Activated T-cell treated with anti-CD3 and anti-CD28 coated beads, Interleukin-2, amount 50 U/mL, for 72 hours (primary cell): ENCODE measurements around the gene KDM4C. TPM values are rescaled to one million over a fixed set of nuclear protein-coding genes. Genes with fewer than 3 reads are reported as not detected.
"Not testable (repeated sequence)": the region's sequence is repeated elsewhere in the genome, so short reads cannot be mapped to it uniquely, and the experiment has no call there.

Experiments used
- ATAC-seq, 2 donors: fragments of 150-1000 bp; cut with Tn5 transposase; replicated peaks in 1 of 2; 2 replicates each; pipeline ENCODE4 v1.10.0; 2021; ENCODE audit warnings: moderate library complexity in 2 of 2, mild to moderate bottlenecking in 1 of 2
- DNase-seq, 2 donors: peaks; one replicate each; pipeline ENCODE4 v3.0.0; 2021 to 2022; ENCODE audit warnings: mixed read lengths in 1 of 2
- H3K27ac Mint-ChIP-seq: one replicate; pipeline ENCODE4 v1.8.0; 2022; ENCODE audit warnings: mild to moderate bottlenecking, moderate library complexity, mixed read lengths
- H3K27me3 Mint-ChIP-seq: one replicate; pipeline ENCODE4 v1.8.0; 2022; ENCODE audit warnings: low read depth, mixed read lengths
- H3K36me3 Mint-ChIP-seq, 2 donors: one replicate each; pipeline ENCODE4 v1.8.0; 2022; ENCODE audit warnings: mixed read lengths in 2 of 2, mild to moderate bottlenecking in 1 of 2; ENCODE audit not compliant: insufficient read depth in 2 of 2
- H3K4me1 Mint-ChIP-seq: one replicate; pipeline ENCODE4 v1.8.0; 2022; ENCODE audit warnings: low read depth, mixed read lengths
- H3K4me3 Mint-ChIP-seq, 2 donors: one replicate each; pipeline ENCODE4 v1.8.0; 2022; ENCODE audit warnings: mild to moderate bottlenecking in 2 of 2, mixed read lengths in 2 of 2, moderate library complexity in 2 of 2
- H3K9me3 Mint-ChIP-seq, 2 donors: one replicate each; pipeline ENCODE4 v1.8.0; 2022; ENCODE audit warnings: mixed read lengths in 2 of 2
- total RNA-seq, 2 donors: library from RNA; stranded (reverse); gene quantifications; one replicate each; pipeline ENCODE4 v1.2.3, GENCODE V29; 2022

KDM4C gene
- 10 to 100 TPM; 42.9 to 46.7 TPM for total RNA-seq

DNA sequence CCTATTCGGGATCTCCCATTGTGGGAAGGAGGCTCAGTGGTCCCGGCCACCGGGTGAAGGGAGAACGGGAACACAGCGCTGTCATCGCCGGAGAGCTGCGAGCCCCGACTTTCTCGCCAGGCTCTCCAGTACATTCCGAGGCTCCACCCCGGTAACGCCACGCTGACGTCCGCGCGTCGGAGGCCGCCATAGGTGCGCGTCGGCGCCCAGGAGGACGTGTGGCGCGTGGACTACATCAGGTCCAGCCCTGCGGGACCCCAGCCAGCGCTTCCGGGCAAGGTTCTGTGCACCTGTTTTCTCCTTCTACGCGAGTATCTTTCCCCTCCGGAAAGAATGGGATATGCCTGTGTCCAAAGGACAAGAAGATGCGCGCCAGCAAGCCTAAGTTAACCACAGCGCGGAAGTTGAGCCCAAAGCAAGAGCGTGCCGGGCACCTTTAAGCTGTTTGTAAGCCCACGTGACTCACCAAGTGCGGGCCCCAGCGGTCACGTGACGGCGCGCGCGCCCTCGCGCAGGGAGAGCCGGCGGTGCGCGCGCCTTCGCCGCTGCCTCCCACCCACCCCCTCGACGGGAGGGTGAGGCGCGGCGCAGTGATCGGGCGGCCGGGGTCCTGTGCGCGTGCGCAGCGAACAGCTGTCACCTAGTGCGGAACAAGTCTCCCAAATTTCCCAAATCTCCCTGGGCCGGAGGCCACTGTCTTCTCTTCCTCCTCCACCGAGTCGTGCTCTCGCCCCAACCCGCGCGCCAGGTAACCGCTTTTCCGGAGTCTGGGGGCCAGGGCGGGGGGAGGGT lies at the start of gene KDM4C:
TSS of gene KDM4C (plus strand) at position 518 of the 792 bp plus-strand sequence. CDS start 35,016 bp downstream, outside the sequence.
- H3K27ac Mint-ChIP-seq, result peak within 1 kb of the TSS; percentile 98
- peaks cover 0 to 4% of the 10 kb centered on the region in 2 donors for H3K36me3 Mint-ChIP-seq
- H3K4me3 Mint-ChIP-seq, result peak within 1 kb of the TSS; percentile 99
- H3K27me3 Mint-ChIP-seq, result no peaks in the 10 kb centered on the region
- peaks cover 38% of the 10 kb centered on the region for H3K4me1 Mint-ChIP-seq
- peak; percentile 94 to 95 for DNase-seq
- H3K9me3 Mint-ChIP-seq, result no peaks in the 10 kb centered on the region
- peak; percentile 89 for ATAC-seq

DNA sequence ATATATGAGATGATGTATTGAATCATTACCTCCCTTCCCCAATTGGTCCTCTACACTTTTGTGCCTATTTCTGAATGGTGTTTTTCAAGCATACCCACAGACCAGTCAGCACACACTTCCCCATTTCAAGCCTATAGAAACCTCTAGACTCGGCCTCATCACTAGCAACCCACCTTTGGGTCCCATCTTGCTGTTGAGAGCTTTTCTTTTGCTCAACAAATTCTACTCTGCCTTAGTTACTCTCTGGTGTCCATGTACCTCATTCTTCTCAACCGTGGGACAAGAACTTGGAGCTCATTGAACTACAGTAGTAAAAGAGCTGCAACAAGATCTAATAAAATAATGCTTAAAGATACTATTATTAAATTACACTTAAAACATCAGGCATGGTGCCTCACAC lies 49.0 kb upstream of the KDM4C start:
- ATAC-seq (no peak), DNase-seq (no peak)
- Mint-ChIP-seq H3K4me1 (peaks cover 8% of the 10 kb centered on the region), H3K27me3 (no peaks in the 10 kb centered on the region), H3K27ac (no peak overlapping the region), H3K4me3 (no peak overlapping the region), H3K9me3 (peaks cover 2 to 3% of the 10 kb centered on the region in 2 donors), H3K36me3 (peaks cover 1 to 3% of the 10 kb centered on the region in 2 donors)

DNA sequence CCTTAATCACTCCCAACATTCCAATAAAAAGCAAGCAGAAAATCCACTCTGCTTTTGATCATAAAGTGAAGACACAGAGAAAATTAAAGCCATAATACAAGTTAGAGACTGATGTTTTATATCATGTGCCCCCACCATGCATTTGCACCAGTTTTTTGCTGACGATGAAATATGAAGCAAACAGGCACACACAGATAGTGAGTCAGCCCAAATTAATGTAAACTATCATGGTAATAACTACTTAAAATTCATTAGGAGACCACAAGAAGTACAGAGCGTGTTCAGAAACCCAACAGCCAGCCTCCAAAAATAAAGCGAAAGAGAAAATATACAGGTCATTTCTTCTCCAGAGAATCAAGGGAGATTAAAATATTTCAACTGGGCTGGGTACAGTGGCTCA lies 46.4 kb upstream of the KDM4C start:
- Mint-ChIP-seq H3K36me3 (peaks cover 1 to 5% of the 10 kb centered on the region in 2 donors), H3K4me1 (no peaks in the 10 kb centered on the region), H3K27me3 (no peaks in the 10 kb centered on the region)

DNA sequence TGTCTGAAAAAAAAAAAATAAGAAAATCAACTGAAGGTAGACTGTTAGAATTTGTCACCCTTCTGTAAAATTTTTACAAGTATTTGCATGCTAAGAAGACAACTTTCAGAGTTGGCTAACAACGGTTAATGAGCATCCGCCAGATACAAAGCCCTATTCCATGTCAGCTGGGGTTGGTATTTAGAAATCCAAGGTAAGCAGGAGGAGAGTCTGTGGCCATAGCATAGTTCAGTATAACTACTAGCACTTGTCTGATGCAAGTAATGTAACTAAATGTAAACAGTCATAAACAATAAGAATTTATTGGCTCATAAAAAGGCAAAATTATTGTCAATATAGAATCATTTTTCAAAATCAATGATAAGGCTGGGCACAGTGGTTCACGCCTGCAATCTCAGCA lies 45.7 kb upstream of the KDM4C start:
- Mint-ChIP-seq H3K4me1 (no peaks in the 10 kb centered on the region), H3K9me3 (peaks cover 2 to 3% of the 10 kb centered on the region in 2 donors), H3K27ac (no peak overlapping the region), H3K27me3 (no peaks in the 10 kb centered on the region), H3K4me3 (no peak overlapping the region), H3K36me3 (peaks cover 1 to 5% of the 10 kb centered on the region in 2 donors)
- ATAC-seq (no peak), DNase-seq (no peak)

More for the DNA sequence above, 46.4 kb upstream of the KDM4C start:
- peaks cover 2 to 3% of the 10 kb centered on the region in 2 donors for H3K9me3 Mint-ChIP-seq
- no peak overlapping the region for H3K27ac Mint-ChIP-seq
- no peak overlapping the region for H3K4me3 Mint-ChIP-seq
- ATAC-seq, result no peak
- DNase-seq, result no peak

DNA sequence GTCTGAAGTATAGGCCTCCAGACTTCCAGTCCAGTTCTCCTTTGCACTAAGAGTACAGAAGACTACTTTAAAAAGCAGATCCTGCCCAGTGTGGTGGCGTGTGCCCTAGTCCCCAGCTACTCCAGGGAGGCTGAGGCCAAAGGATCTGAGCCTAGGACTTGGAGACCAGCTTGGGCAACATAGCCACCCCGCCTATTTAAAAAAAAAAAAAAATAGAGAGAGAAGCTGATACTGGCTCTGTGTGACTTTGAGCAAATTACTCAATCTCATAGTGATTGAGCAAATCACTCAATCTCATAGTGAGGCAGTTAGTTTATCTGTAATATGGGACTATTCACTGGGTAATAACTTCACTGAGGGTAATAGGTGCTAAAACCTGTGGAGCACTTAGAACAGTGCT lies 43.6 kb upstream of the KDM4C start:
- no peaks in the 10 kb centered on the region for H3K9me3 Mint-ChIP-seq
- no peaks in the 10 kb centered on the region for H3K27me3 Mint-ChIP-seq
- no peak for ATAC-seq

DNA sequence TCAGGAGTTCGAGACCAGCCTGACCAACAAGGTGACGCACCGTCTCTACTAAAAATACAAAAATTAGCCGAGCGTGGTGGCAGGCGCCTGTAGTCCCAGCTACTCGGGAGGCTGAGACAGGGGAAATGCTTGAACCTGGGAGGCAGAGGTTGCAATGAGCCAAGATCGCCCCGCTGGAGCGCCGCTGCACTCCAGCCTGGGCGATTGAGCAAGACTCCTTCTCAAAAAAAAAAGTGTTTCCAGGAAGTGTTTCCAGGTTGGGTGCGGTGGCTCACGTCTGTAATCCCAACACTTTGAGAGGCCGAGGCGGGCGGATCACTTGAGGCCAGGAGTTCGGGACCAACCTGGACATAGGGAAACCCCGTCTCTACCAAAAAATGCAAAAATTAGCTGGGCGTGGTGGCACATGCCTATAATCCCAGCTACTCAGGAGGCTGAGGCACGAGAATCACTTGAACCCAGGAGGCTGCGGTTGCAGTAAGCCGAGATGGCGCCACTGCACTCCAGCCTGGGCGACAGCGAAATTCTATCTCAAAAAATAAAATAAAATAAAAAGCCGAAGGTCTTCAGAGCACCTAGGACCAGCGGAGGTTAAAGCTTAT lies 42.5 kb upstream of the KDM4C start:
- not testable (repeated sequence) for H3K4me1 Mint-ChIP-seq, H3K9me3 Mint-ChIP-seq, ATAC-seq, DNase-seq, H3K36me3 Mint-ChIP-seq, H3K27ac Mint-ChIP-seq, H3K27me3 Mint-ChIP-seq
- peak overlapping the region; percentile 86 to 89 for H3K4me3 Mint-ChIP-seq

More for the DNA sequence above, 43.6 kb upstream of the KDM4C start:
- H3K27ac Mint-ChIP-seq, result no peak overlapping the region
- no peak overlapping the region for H3K4me3 Mint-ChIP-seq
- no peak for DNase-seq
- no peaks in the 10 kb centered on the region for H3K4me1 Mint-ChIP-seq
- H3K36me3 Mint-ChIP-seq, result peaks cover 0 to 2% of the 10 kb centered on the region in 2 donors

GRCh38 chr9:6715755-6716643 lies 41.8 kb upstream of the KDM4C start:
- Mint-ChIP-seq H3K9me3 (no peaks in the 10 kb centered on the region), H3K27me3 (no peaks in the 10 kb centered on the region), H3K36me3 (peaks cover 0 to 2% of the 10 kb centered on the region in 2 donors), H3K27ac (peak overlapping the region; percentile 72), H3K4me1 (no peaks in the 10 kb centered on the region), H3K4me3 (peak overlapping the region; percentile 86 to 89)
- DNase-seq (peak; percentile 74 to 75), ATAC-seq (peak; percentile 91 to 93)

DNA sequence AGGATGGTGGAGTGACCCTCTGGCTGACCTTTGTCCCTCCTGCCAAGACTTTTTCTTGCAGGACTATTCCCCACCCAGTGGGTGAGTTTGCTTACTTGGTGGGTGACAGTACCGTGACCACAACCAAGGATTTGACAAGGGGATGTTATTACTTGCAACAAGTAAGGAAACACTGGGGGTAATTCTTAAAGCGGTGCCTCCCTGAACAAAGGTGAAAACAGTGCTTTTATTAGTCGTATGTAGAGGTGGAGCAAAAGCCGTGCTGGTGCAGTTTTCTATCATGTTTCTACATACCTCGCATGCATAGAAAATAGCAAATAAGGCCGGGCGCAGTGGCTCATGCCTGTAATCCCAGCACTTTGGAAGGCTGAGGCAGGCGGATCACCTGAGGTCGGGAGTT lies 41.0 kb upstream of the KDM4C start:
- H3K27ac Mint-ChIP-seq, result no peak overlapping the region
- H3K36me3 Mint-ChIP-seq, result peaks cover 0 to 2% of the 10 kb centered on the region in 2 donors
- no peaks in the 10 kb centered on the region for H3K27me3 Mint-ChIP-seq
- no peaks in the 10 kb centered on the region for H3K9me3 Mint-ChIP-seq
- peak overlapping the region; percentile 86 to 89 for H3K4me3 Mint-ChIP-seq
- H3K4me1 Mint-ChIP-seq, result no peaks in the 10 kb centered on the region
- no peak for DNase-seq
- ATAC-seq, result peak in 1 of 2 donors; percentile 4

- no peaks in the 10 kb centered on the region for H3K27me3 Mint-ChIP-seq
- H3K9me3 Mint-ChIP-seq, result no peaks in the 10 kb centered on the region
- no peaks in the 10 kb centered on the region for H3K36me3 Mint-ChIP-seq
- no peak overlapping the region for H3K27ac Mint-ChIP-seq
- H3K4me1 Mint-ChIP-seq, result no peaks in the 10 kb centered on the region
- no peak overlapping the region for H3K4me3 Mint-ChIP-seq
- no peak for ATAC-seq
- no peak for DNase-seq
These were observed 33.8 kb upstream of the KDM4C start for GRCh38 chr9:6723881-6724420.

GRCh38 chr9:6733257-6733656 lies 24.5 kb upstream of the KDM4C start:
- H3K36me3 Mint-ChIP-seq, result no peaks in the 10 kb centered on the region

DNA sequence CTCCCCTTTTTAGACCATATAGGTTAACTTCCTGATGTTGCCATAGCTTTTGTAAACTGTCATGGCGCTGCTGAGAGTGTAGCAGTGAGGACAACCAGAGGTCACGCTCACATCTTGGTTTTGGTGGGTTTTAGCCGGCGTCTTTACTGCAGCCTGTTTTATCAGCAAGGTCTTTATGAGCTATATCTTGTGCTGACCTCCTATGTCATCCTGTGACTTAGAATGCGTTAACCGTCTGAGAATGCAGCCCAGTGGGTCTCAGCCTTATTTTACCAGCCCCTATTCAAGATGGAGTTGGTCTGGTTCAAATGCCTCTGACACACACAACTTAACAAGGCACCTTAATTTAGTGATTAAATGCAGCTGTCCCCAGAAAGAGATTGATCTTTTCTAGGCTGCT lies 23.9 kb upstream of the KDM4C start:
- no peaks in the 10 kb centered on the region for H3K36me3 Mint-ChIP-seq
- ATAC-seq, result no peak
- H3K9me3 Mint-ChIP-seq, result no peaks in the 10 kb centered on the region

More at GRCh38 chr9:6733257-6733656, 24.5 kb upstream of the KDM4C start:
- Mint-ChIP-seq H3K4me1 (no peaks in the 10 kb centered on the region), H3K9me3 (no peaks in the 10 kb centered on the region), H3K4me3 (no peak overlapping the region), H3K27me3 (no peaks in the 10 kb centered on the region), H3K27ac (no peak overlapping the region)
- no peak for DNase-seq
- no peak for ATAC-seq

DNA sequence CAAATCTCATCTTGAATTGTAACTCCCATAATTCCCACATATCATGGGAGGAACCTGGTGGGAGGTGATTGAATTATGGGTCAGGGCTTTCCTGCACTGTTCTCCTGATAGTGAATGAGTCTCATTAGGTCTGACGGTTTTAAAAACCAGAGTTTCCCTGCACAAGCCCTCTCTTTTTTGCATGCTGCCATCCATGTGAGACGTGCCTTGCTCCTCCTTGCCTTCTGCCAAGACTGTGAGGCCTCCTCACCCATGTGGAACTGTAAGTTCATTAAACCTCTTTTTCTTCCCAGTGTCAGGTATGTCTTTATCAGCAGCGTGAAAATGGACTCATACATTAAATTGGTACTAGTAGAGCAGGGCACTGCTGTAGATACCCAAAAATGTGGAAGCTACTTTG lies 22.4 kb upstream of the KDM4C start:
- DNase-seq, result no peak

More for the DNA sequence above, 23.9 kb upstream of the KDM4C start:
- H3K4me1 Mint-ChIP-seq, result no peaks in the 10 kb centered on the region
- no peak overlapping the region for H3K27ac Mint-ChIP-seq
- H3K4me3 Mint-ChIP-seq, result no peak overlapping the region
- DNase-seq, result no peak
- H3K27me3 Mint-ChIP-seq, result no peaks in the 10 kb centered on the region

More for the DNA sequence above, 22.4 kb upstream of the KDM4C start:
- H3K27me3 Mint-ChIP-seq, result no peaks in the 10 kb centered on the region
- H3K36me3 Mint-ChIP-seq, result no peaks in the 10 kb centered on the region
- H3K9me3 Mint-ChIP-seq, result no peaks in the 10 kb centered on the region
- H3K27ac Mint-ChIP-seq, result no peak overlapping the region
- ATAC-seq, result no peak
- no peaks in the 10 kb centered on the region for H3K4me1 Mint-ChIP-seq
- H3K4me3 Mint-ChIP-seq, result no peak overlapping the region
